Thyroid gland (tissue), 4 donors: ENCODE measurements around the gene RPS21. TPM values are rescaled to one million over a fixed set of nuclear protein-coding genes. Genes with fewer than 3 reads are reported as not detected.

Source experiments
- DNase-seq, 2 donors: peaks; one replicate each; pipeline ENCODE4 v3.0.0-alpha.2; 2019
- H3K27ac ChIP-seq, 3 donors: fragments of 200-600 bp; sonication (generic); 1 replicate in 2 of 3; 2 replicates in 1 of 3; pipeline ENCODE4 v1.5.1; 2016 to 2019; ENCODE audit warnings: mild to moderate bottlenecking in 1 of 3, moderate library complexity in 1 of 3
- H3K27me3 ChIP-seq: fragments of 200-600 bp; sonication (generic); one replicate; pipeline ENCODE4 v1.5.1; 2019
- H3K36me3 ChIP-seq, 2 donors: fragments of 200-600 bp; sonication (generic); one replicate each; pipeline ENCODE4 v1.5.1; 2016 to 2019
- H3K4me1 ChIP-seq, 2 donors: fragments of 200-600 bp; sonication (generic); one replicate each; pipeline ENCODE4 v1.5.1; 2017 to 2019
- H3K4me3 ChIP-seq, 3 donors: fragments of 200-600 bp; sonication (generic); replicated peaks in 1 of 3; 1 replicate in 2 of 3; 2 replicates in 1 of 3; pipeline ENCODE4 v1.5.1; 2016; ENCODE audit warnings: mild to moderate bottlenecking in 1 of 3
- H3K9me3 ChIP-seq: fragments of 200-600 bp; sonication (generic); one replicate; pipeline ENCODE4 v1.5.1; 2017
- CTCF ChIP-seq, 6 experiments: fragments of 200-600 bp in 3 of 6; fragments of 450-650 bp in 3 of 6; sonication (generic) in 3 of 6; IDR thresholded peaks; one replicate each; pipeline ENCODE4 v1.5.1; 2016 to 2019; ENCODE audit warnings: antibody characterized with exemption in 6 of 6, mild to moderate bottlenecking in 2 of 6, inconsistent platforms in 1 of 6, moderate library complexity in 1 of 6
- POLR2A ChIP-seq, 2 donors: fragments of 450-650 bp; IDR thresholded peaks; one replicate each; pipeline ENCODE4 v1.6.1; 2017; ENCODE audit warnings: antibody characterized with exemption in 2 of 2, mild to moderate bottlenecking in 2 of 2, moderate library complexity in 1 of 2
- WGBS, 2 donors: methylation state at CpG; one replicate each; pipeline ENCODE4 v1.1.5; 2017; 5-methylcytosine and 5-hydroxymethylcytosine counted together
- intact Hi-C: fragments of 100-400 bp; cut with DNase I; formaldehyde crosslinking; loops from one replicate; pipeline ENCODE4 v1.15.1; 2023
- total RNA-seq, 4 donors: library from RNA; depleted of rRNA; stranded (reverse); fragments of >200 nt; gene quantifications; one replicate each; pipeline ENCODE4 v1.2.3, GENCODE V29; 2016

RPS21 gene
- total RNA-seq, 4 donors from 2014 or later, result 1,818 to 3,649 (median 2,349) TPM

GRCh38 chr20:62362991-62363919 lies 23.6 kb upstream of the RPS21 start:
- H3K27ac ChIP-seq, result peak overlapping the region; percentile 90 to 97 (median 95)

GRCh38 chr20:62363920-62364851 lies 22.7 kb upstream of the RPS21 start:
- H3K4me3 ChIP-seq, result no peak overlapping the region
- H3K9me3 ChIP-seq, result no peaks in the 10 kb centered on the region
- intact Hi-C loops, result no loop called here
- TF ChIP-seq POLR2A (IDR thresholded peaks at IDR 0.05) (no peak), CTCF (IDR thresholded peaks at IDR 0.05) (no peak)
- peak overlapping the region; percentile 87 to 97 (median 95) for H3K27ac ChIP-seq
- H3K4me1 ChIP-seq, result peaks cover 84 to 88% of the 10 kb centered on the region in 2 donors
- 80 to 90% methylated on average over 11 to 12 of the region's 22 CpGs for WGBS, 2 donors
- no peaks in the 10 kb centered on the region for H3K27me3 ChIP-seq
- no peaks in the 10 kb centered on the region for H3K36me3 ChIP-seq
- DNase-seq, result peak; percentile 1 to 6

More at GRCh38 chr20:62362991-62363919, 23.6 kb upstream of the RPS21 start:
- Histone ChIP-seq H3K4me3 (no peak overlapping the region), H3K36me3 (no peaks in the 10 kb centered on the region), H3K4me1 (peaks cover 84 to 88% of the 10 kb centered on the region in 2 donors), H3K9me3 (no peaks in the 10 kb centered on the region), H3K27me3 (no peaks in the 10 kb centered on the region)
- DNase-seq, result peak; percentile 33 to 59
- intact Hi-C loops, result no loop called here
- 66 to 75% methylated on average over 15 to 17 of the region's 20 CpGs for WGBS, 2 donors
- TF ChIP-seq CTCF (IDR thresholded peaks at IDR 0.05) (no peak), POLR2A (IDR thresholded peaks at IDR 0.05) (no peak)

GRCh38 chr20:62364911-62365736 lies 21.8 kb upstream of the RPS21 start:
- H3K27me3 ChIP-seq, result no peaks in the 10 kb centered on the region
- peak overlapping the region; percentile 87 to 97 (median 95) for H3K27ac ChIP-seq
- no peaks in the 10 kb centered on the region for H3K36me3 ChIP-seq
- TF ChIP-seq POLR2A (IDR thresholded peaks at IDR 0.05) (peak in 1 of 2 donors; percentile 49), CTCF (IDR thresholded peaks at IDR 0.05) (no peak)
- H3K9me3 ChIP-seq, result no peaks in the 10 kb centered on the region
- 51 to 55% methylated on average over 10 to 13 of the region's 27 CpGs for WGBS, 2 donors
- peak; percentile 67 to 79 for DNase-seq
- peaks cover 82 to 89% of the 10 kb centered on the region in 2 donors for H3K4me1 ChIP-seq
- intact Hi-C loops, result no loop called here
- H3K4me3 ChIP-seq, result peak overlapping the region in 1 of 3 donors; percentile 92

- Histone ChIP-seq H3K36me3 (no peaks in the 10 kb centered on the region), H3K9me3 (no peaks in the 10 kb centered on the region), H3K27me3 (no peaks in the 10 kb centered on the region), H3K4me3 (peak overlapping the region; percentile 71 to 92 (median 76)), H3K27ac (peak overlapping the region; percentile 87 to 97 (median 95)), H3K4me1 (peaks cover 86 to 92% of the 10 kb centered on the region in 2 donors)
- WGBS, 2 donors, result 11 to 13% methylated on average over 3 to 9 of the region's 10 CpGs
- TF ChIP-seq CTCF (IDR thresholded peaks at IDR 0.05) (no peak), POLR2A (IDR thresholded peaks at IDR 0.05) (no peak)
- peak; percentile 68 to 71 for DNase-seq
- intact Hi-C loops, result no loop called here
These were observed 21.0 kb upstream of the RPS21 start for GRCh38 chr20:62365814-62366369.
